Activated B cell treated with CpG ODN at 0.5 μM for 24 hours (primary cell): Measurements from ENCODE around the gene ATP2B1. TPM values are rescaled to one million over a fixed set of nuclear protein-coding genes. Genes with fewer than 3 reads are reported as not detected.

ENCODE experiments used
- ATAC-seq: fragments of 200-7000 bp; cut with Tn5 transposase; one replicate; pipeline ENCODE4 v1.10.0; 2021; ENCODE audit warnings: low read depth, mild to moderate bottlenecking, moderate library complexity
- CTCF ChIA-PET: fragments of 350-600 bp; sonication (Branson Sonifier 250); formaldehyde crosslinking; loops from one replicate; lab custom pipeline; 2021; ENCODE audit warnings: antibody characterized with exemption; lab: Charles Lee
- POLR2A ChIA-PET: fragments of 350-600 bp; sonication (Branson Sonifier 250); formaldehyde crosslinking; loops from one replicate; lab custom pipeline; 2021; ENCODE audit warnings: antibody characterized with exemption; lab: Charles Lee
- DNase-seq: peaks from one replicate; pipeline ENCODE4 v3.0.0; 2022
- H3K27ac Mint-ChIP-seq: one replicate; pipeline ENCODE4 v1.8.0; 2020; ENCODE audit warnings: mixed read lengths
- H3K27me3 Mint-ChIP-seq: one replicate; pipeline ENCODE4 v1.8.0; 2021; ENCODE audit warnings: mixed read lengths
- H3K36me3 Mint-ChIP-seq: one replicate; pipeline ENCODE4 v1.8.0; 2021; ENCODE audit warnings: low read depth, mixed read lengths
- H3K4me1 Mint-ChIP-seq: one replicate; pipeline ENCODE4 v1.8.0; 2021; ENCODE audit warnings: mixed read lengths
- H3K4me3 Mint-ChIP-seq: one replicate; pipeline ENCODE4 v1.8.0; 2020; ENCODE audit warnings: mild to moderate bottlenecking, mixed read lengths
- H3K9me3 Mint-ChIP-seq: one replicate; pipeline ENCODE4 v1.8.0; 2020; ENCODE audit warnings: mixed read lengths
- CTCF ChIP-seq: fragments of 200-600 bp; IDR thresholded peaks from one replicate; pipeline ENCODE4 v1.8.0; 2022; ENCODE audit warnings: antibody characterized with exemption, mild to moderate bottlenecking
- intact Hi-C: fragments of 100-400 bp; cut with micrococcal nuclease; formaldehyde crosslinking; loops from one replicate; pipeline ENCODE4 v1.15.1; 2024
- total RNA-seq: library from RNA; stranded (reverse); gene quantifications from 2 replicates; pipeline ENCODE4 v1.2.3, GENCODE V29; 2022

Gene ATP2B1
- total RNA-seq, 1 donor from 2014 or later = 136 TPM

- DNase-seq (no peak), ATAC-seq (no peak)
- H3K9me3 Mint-ChIP-seq = no peaks in the 10 kb centered on the region
- H3K27ac Mint-ChIP-seq = peak overlapping the region; percentile 19
- H3K4me3 Mint-ChIP-seq = no peak overlapping the region
- intact Hi-C loops = loop anchor here (5.0 kb wide), 1 partner anchor 34 kb away; no protein-coding TSS in a partner anchor
- TF ChIP-seq CTCF = no peak
- H3K4me1 Mint-ChIP-seq = peaks cover 5% of the 10 kb centered on the region
- ChIA-PET CTCF (interaction anchor here (1.2 kb wide), 1 partner anchor 466 kb away, joined by 3 read pairs; no protein-coding TSS in a partner anchor), POLR2A (no interaction called here)
- H3K27me3 Mint-ChIP-seq = no peaks in the 10 kb centered on the region
- H3K36me3 Mint-ChIP-seq = peaks cover 72% of the 10 kb centered on the region
These were observed 71.9 kb downstream of the ATP2B1 start for GRCh38 chr12:89636776-89637160.

- no peak for ATAC-seq
- Mint-ChIP-seq H3K36me3 (peaks cover 74% of the 10 kb centered on the region), H3K27me3 (no peaks in the 10 kb centered on the region), H3K4me1 (peaks cover 5% of the 10 kb centered on the region), H3K4me3 (no peak overlapping the region), H3K27ac (peak overlapping the region; percentile 19), H3K9me3 (no peaks in the 10 kb centered on the region)
- no peak for TF ChIP-seq CTCF
- intact Hi-C loops = loop anchor here (5.0 kb wide), 1 partner anchor 34 kb away; no protein-coding TSS in a partner anchor
- ChIA-PET CTCF (interaction anchor here (1.2 kb wide), 1 partner anchor 467 kb away, joined by 3 read pairs; no protein-coding TSS in a partner anchor), POLR2A (interaction anchor here (0.7 kb wide), 1 partner anchor 469 kb away, joined by 7 read pairs; no protein-coding TSS in a partner anchor)
- no peak for DNase-seq
These were observed 72.4 kb downstream of the ATP2B1 start for GRCh38 chr12:89636052-89636775.

GRCh38 chr12:89634508-89634907 lies 74.1 kb downstream of the ATP2B1 start:
- DNase-seq (no peak), ATAC-seq (no peak)
- ChIA-PET POLR2A (no interaction called here), CTCF (interaction anchor here (1.0 kb wide), 1 partner anchor 379 kb away, joined by 4 read pairs; no protein-coding TSS in a partner anchor)
- TF ChIP-seq CTCF = no peak
- peaks cover 73% of the 10 kb centered on the region for H3K36me3 Mint-ChIP-seq
- H3K4me3 Mint-ChIP-seq = no peak overlapping the region
- H3K9me3 Mint-ChIP-seq = no peaks in the 10 kb centered on the region
- intact Hi-C loops = no loop called here
- H3K27ac Mint-ChIP-seq = no peak overlapping the region
- no peaks in the 10 kb centered on the region for H3K27me3 Mint-ChIP-seq
- H3K4me1 Mint-ChIP-seq = peaks cover 5% of the 10 kb centered on the region

- peaks cover 81% of the 10 kb centered on the region for H3K36me3 Mint-ChIP-seq
- no peaks in the 10 kb centered on the region for H3K9me3 Mint-ChIP-seq
- ChIA-PET CTCF (no interaction called here), POLR2A (no interaction called here)
- H3K27me3 Mint-ChIP-seq = no peaks in the 10 kb centered on the region
- H3K27ac Mint-ChIP-seq = no peak overlapping the region
- intact Hi-C loops = no loop called here
- no peak for DNase-seq
- ATAC-seq = no peak
- TF ChIP-seq CTCF = no peak
- H3K4me1 Mint-ChIP-seq = peaks cover 5% of the 10 kb centered on the region
- no peak overlapping the region for H3K4me3 Mint-ChIP-seq
These were observed 75.9 kb downstream of the ATP2B1 start for GRCh38 chr12:89632778-89633177.

- peaks cover 8% of the 10 kb centered on the region for H3K4me1 Mint-ChIP-seq
- no peak for ATAC-seq
These were observed 86.5 kb downstream of the ATP2B1 start for GRCh38 chr12:89622115-89622514.

More at GRCh38 chr12:89622115-89622514, 86.5 kb downstream of the ATP2B1 start:
- intact Hi-C loops = loop anchor here (1.0 to 5.0 kb wide), 2 partner anchors 8 to 390 kb away; no protein-coding TSS in a partner anchor
- Mint-ChIP-seq H3K9me3 (no peaks in the 10 kb centered on the region), H3K36me3 (peaks cover 74% of the 10 kb centered on the region), H3K27me3 (no peaks in the 10 kb centered on the region), H3K4me3 (no peak overlapping the region), H3K27ac (no peak overlapping the region)
- ChIA-PET POLR2A (no interaction called here), CTCF (interaction anchor here (1.5 to 3.5 kb wide), 2 partner anchors 10 to 392 kb away, joined by 3 to 13 read pairs; no protein-coding TSS in a partner anchor)
- no peak for TF ChIP-seq CTCF
- no peak for DNase-seq
